H1 (cell line): ENCODE measurements around the gene ANK3. TPM values are rescaled to one million over a fixed set of nuclear protein-coding genes. Genes with fewer than 3 reads are reported as not detected.

Source experiments
- ATF2 ChIP-seq: IDR thresholded peaks from 2 replicates; pipeline ENCODE4 v1.6.1; 2012; ENCODE audit warnings: low read length, inconsistent platforms
- CBX8 ChIP-seq: fragments of 300-800, 300-1000 bp; sonication (generic); IDR thresholded peaks from 2 replicates; pipeline ENCODE4 v1.7.1; 2016; ENCODE audit warnings: low read depth, low read length, borderline replicate concordance
- CREB1 ChIP-seq: IDR thresholded peaks from 2 replicates; pipeline ENCODE4 v1.6.1; 2012; ENCODE audit warnings: inconsistent platforms
- PHF8 ChIP-seq: fragments of 200-600 bp; sonication (generic); conservative IDR thresholded peaks from 2 replicates; pipeline ENCODE4 v1.7.1; 2012; ENCODE audit warnings: low read depth, mild to moderate bottlenecking, inconsistent platforms, low read length, moderate library complexity
- RBBP5 ChIP-seq: IDR thresholded peaks from 2 replicates; pipeline ENCODE4 v1.7.1; 2012; ENCODE audit warnings: low read depth, mild to moderate bottlenecking, inconsistent platforms, low read length, moderate library complexity, borderline replicate concordance
- SIX5 ChIP-seq: IDR thresholded peaks from 2 replicates; pipeline ENCODE4 v1.6.1; 2011; ENCODE audit warnings: mild to moderate bottlenecking, low read depth, low read length
- SP2 ChIP-seq: IDR thresholded peaks from 2 replicates; pipeline ENCODE4 v1.6.1; 2012; ENCODE audit warnings: mild to moderate bottlenecking, low read length, inconsistent platforms
- TAF7 ChIP-seq: optimal IDR thresholded peaks from 2 replicates; pipeline ENCODE3; 2011; ENCODE audit warnings: low read depth, mild to moderate bottlenecking, inconsistent platforms, low read length, moderate library complexity, borderline replicate concordance
- USF2 ChIP-seq: IDR thresholded peaks from 2 replicates; pipeline ENCODE4 v1.6.1; 2011; ENCODE audit warnings: low read length, improper control_type of control experiment
- polyA plus RNA-seq, 7 experiments: library from polyadenylated mRNA; depleted of rRNA in 3 of 7; stranded (reverse) in 5 of 7; unstranded in 2 of 7; fragments of >200 nt in 5 of 7; fragments of 200-250 nt in 2 of 7; gene quantifications; 1 replicate in 5 of 7; 2 replicates in 1 of 7; 4 replicates in 1 of 7; pipeline versions ENCODE4 v1.2.1 to v1.2.3, GENCODE V29; 2011 to 2013; ENCODE audit warnings: missing spikeins in 2 of 7, mixed read lengths in 2 of 7
- total RNA-seq: library from RNA; stranded (reverse); fragmentation: NEBNext Ultra II Directional; extraction: Animal tissue kit (Norgen Biotek cat#: 25700); gene quantifications from 2 replicates; pipeline ENCODE4 v1.2.1, GENCODE V29; 2021

ANK3 gene
- total and polyA plus RNA-seq, 2 of the 8 experiments (the other 6 are each of a cell fraction or from before 2014, with no cell fraction given) = 18.1 to 67.9 TPM

GRCh38 chr10:60073781-60074656, 315.7 kb downstream of the ANK3 start (continued):
- no peak for TF ChIP-seq PHF8
- no peak for TF ChIP-seq RBBP5
- TF ChIP-seq SIX5 = no peak
- TF ChIP-seq TAF7 = no peak
- TF ChIP-seq CREB1 = no peak
- no peak for TF ChIP-seq SP2
- TF ChIP-seq USF2 = no peak
- TF ChIP-seq ATF2 = no peak
- TF ChIP-seq CBX8 = no peak
